GM18502 (cell line): Measurements from ENCODE around the gene KRTAP1-4.
"Not testable (repeated sequence)": the region's sequence is repeated elsewhere in the genome, so short reads cannot be mapped to it uniquely, and the experiment has no call there.

ENCODE experiments used
- ATAC-seq: cut with Tn5 transposase; IDR thresholded peaks from one replicate; pipeline ENCODE4 v1.9.1; 2021; ENCODE audit warnings: mild to moderate bottlenecking; ENCODE audit not compliant: unreplicated experiment, poor library complexity

The KRTAP1-4 gene

GRCh38 chr17:41009301-41009760, 20.7 kb downstream of the KRTAP1-4 start:
- ATAC-seq, result no peak

GRCh38 chr17:41008811-41009210, 21.2 kb downstream of the KRTAP1-4 start, which contains the start of gene KRTAP3-1:
KRTAP3-1 (minus strand) TSS chr17:41009128; CDS start chr17:41009074, 54 bp downstream.
- no peak for ATAC-seq

GRCh38 chr17:41004397-41004796, 25.6 kb downstream of the KRTAP1-4 start:
- ATAC-seq, result no peak

GRCh38 chr17:41003926-41004325, 26.1 kb downstream of the KRTAP1-4 start:
- no peak for ATAC-seq

GRCh38 chr17:41002814-41003213, 27.2 kb downstream of the KRTAP1-4 start:
- no peak for ATAC-seq

- ATAC-seq, result no peak
Observed at GRCh38 chr17:41001795-41002194, 28.2 kb downstream of the KRTAP1-4 start.

GRCh38 chr17:40999563-40999962, 30.4 kb downstream of the KRTAP1-4 start, which contains the start of gene KRTAP3-2:
KRTAP3-2 (minus strand) TSS chr17:40999906; CDS start chr17:40999853, 53 bp downstream.
- not testable (repeated sequence) for ATAC-seq

- no peak for ATAC-seq
Observed at GRCh38 chr17:40997361-40997760, 32.6 kb downstream of the KRTAP1-4 start.

GRCh38 chr17:40996829-40997228, 33.2 kb downstream of the KRTAP1-4 start:
- ATAC-seq, result no peak

- ATAC-seq, result no peak
Observed at GRCh38 chr17:40995116-40995515, 34.9 kb downstream of the KRTAP1-4 start.

- no peak for ATAC-seq
Observed at GRCh38 chr17:40993839-40994238, 36.2 kb downstream of the KRTAP1-4 start, which contains the start of gene KRTAP3-3. KRTAP3-3 (minus strand) TSS chr17:40994164; CDS start chr17:40994097, 67 bp downstream.

- no peak for ATAC-seq
Observed at GRCh38 chr17:40993084-40993483, 36.9 kb downstream of the KRTAP1-4 start.

- ATAC-seq, result no peak
Observed at GRCh38 chr17:40992666-40993065, 37.3 kb downstream of the KRTAP1-4 start.

GRCh38 chr17:40986920-40987319, 43.1 kb downstream of the KRTAP1-4 start:
- no peak for ATAC-seq

- no peak for ATAC-seq
Observed at GRCh38 chr17:40984226-40984625, 45.8 kb downstream of the KRTAP1-4 start, which contains the start of gene KRT40. KRT40 (minus strand) TSS chr17:40984326; CDS start chr17:40984273, 53 bp downstream.

GRCh38 chr17:40981115-40981514, 48.9 kb downstream of the KRTAP1-4 start:
- no peak for ATAC-seq

GRCh38 chr17:40980596-40980995, 49.4 kb downstream of the KRTAP1-4 start:
- no peak for ATAC-seq

GRCh38 chr17:40980117-40980516, 49.9 kb downstream of the KRTAP1-4 start:
- ATAC-seq, result no peak
